ENCODE results near the gene EOMES. TPM values are rescaled to one million over a fixed set of nuclear protein-coding genes. Genes with fewer than 3 reads are reported as not detected.

The EOMES gene
- total and polyA plus RNA-seq, 5 donors: 0.09 to 0.29 (median 0.17) TPM; not detected in 1

DNA sequence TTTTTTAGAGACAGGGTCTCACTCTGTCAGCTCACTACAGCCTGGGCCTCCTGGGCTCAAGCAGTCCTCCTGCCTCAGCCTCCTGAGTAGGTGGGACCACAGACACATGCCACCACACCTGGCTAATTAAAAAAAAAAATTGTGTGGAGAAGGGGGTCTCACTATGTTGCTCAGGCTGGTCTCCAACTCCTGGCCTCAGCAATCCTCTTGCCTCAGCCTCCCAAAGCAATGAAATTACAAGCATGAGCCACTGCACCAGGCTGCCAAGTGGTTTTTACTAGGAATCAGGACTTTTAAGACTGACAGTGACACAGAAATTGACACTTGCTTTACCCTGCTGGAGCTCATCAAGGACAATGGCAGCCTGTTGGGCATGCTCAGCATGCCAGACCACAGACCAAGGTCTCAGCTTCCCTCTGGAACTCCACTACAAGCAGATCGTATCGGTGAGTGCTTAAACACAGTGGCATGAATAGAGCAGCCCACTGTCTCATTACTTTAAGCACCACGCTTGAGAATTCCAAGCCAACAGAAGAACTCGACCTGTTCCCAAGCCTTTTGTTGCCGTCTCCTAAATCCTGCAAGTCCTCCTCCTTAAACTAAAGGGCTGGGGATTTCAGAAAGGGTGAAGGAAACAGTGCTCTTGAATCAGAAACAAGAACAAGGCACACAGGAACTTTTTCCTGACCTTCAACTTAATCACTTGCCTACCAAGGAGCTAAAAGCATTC lies 41.4 kb downstream of the EOMES start:
- intact Hi-C loops (cut with DNase I): loop anchor here in 3 of 4 donors (10.0 kb wide), 1 partner anchor 366 kb away; no protein-coding TSS in a partner anchor
- Histone ChIP-seq H3K4me1 (ENCODE audit: control insufficient read depth, insufficient read depth, low read length) (peaks cover 3% of the 10 kb centered on the region), H3K27ac (ENCODE audit: low read length) (peak overlapping the region; percentile 37), H3K27me3 (ENCODE audit: control insufficient read depth, insufficient read depth) (no peaks in the 10 kb centered on the region), H3K9me3 (ENCODE audit: control insufficient read depth, low read length) (no peaks in the 10 kb centered on the region), H3K4me3 (ENCODE audit: low read length) (no peak overlapping the region)
- ATAC-seq (peak in 1 of 2 donors; percentile 33), DNase-seq (no peak)
- 59% methylated on average over 5 of the region's 5 CpGs for WGBS

DNA sequence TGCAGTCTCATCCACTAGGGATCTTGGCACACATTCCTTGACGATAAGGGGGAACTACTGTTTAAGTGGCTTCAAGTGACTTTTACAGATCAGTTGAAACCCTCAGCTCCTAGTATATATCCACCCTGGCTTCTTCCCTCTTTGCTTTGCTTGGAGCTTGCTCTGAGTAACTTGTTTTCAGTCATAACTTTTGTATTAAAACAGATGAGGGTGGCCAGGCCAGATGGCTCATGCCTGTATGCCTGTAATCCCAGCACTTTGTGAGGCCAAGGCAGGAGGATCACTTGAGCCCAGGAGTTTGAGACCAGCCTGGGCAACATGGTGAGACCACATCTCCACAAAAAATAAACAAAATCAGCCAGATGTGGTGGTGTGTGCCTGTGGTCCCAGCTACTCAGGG lies 42.4 kb downstream of the EOMES start:
- DNase-seq: no peak
- no peaks in the 10 kb centered on the region for H3K9me3 ChIP-seq (ENCODE audit: control insufficient read depth, low read length)
- no peaks in the 10 kb centered on the region for H3K27me3 ChIP-seq (ENCODE audit: control insufficient read depth, insufficient read depth)
- no peak overlapping the region for H3K27ac ChIP-seq (ENCODE audit: low read length)
- WGBS: 57% methylated on average over 1 of the region's 1 CpG
- no peak overlapping the region for H3K4me3 ChIP-seq (ENCODE audit: low read length)
- peaks cover 3% of the 10 kb centered on the region for H3K4me1 ChIP-seq (ENCODE audit: control insufficient read depth, insufficient read depth, low read length)
- ATAC-seq: no peak
- intact Hi-C loops (cut with DNase I): loop anchor here in 3 of 4 donors (10.0 kb wide), 1 partner anchor 365 kb away; no protein-coding TSS in a partner anchor

GRCh38 chr3:27678234-27678633 lies 43.9 kb downstream of the EOMES start:
- no peaks in the 10 kb centered on the region for H3K9me3 ChIP-seq (ENCODE audit: control insufficient read depth, low read length)
- H3K27me3 ChIP-seq (ENCODE audit: control insufficient read depth, insufficient read depth): no peaks in the 10 kb centered on the region
- H3K4me3 ChIP-seq (ENCODE audit: low read length): no peak overlapping the region
- peaks cover 3% of the 10 kb centered on the region for H3K4me1 ChIP-seq (ENCODE audit: control insufficient read depth, insufficient read depth, low read length)
- no peak overlapping the region for H3K27ac ChIP-seq (ENCODE audit: low read length)
- ATAC-seq (no peak), DNase-seq (no peak)
- intact Hi-C loops (cut with DNase I): no loop called here

GRCh38 chr3:27677565-27677964 lies 44.6 kb downstream of the EOMES start:
- 68% methylated on average over 3 of the region's 3 CpGs for WGBS
- intact Hi-C loops (cut with DNase I): no loop called here
- Histone ChIP-seq H3K4me1 (ENCODE audit: control insufficient read depth, insufficient read depth, low read length) (peaks cover 3% of the 10 kb centered on the region), H3K27me3 (ENCODE audit: control insufficient read depth, insufficient read depth) (no peaks in the 10 kb centered on the region), H3K27ac (ENCODE audit: low read length) (peak overlapping the region; percentile 53), H3K9me3 (ENCODE audit: control insufficient read depth, low read length) (no peaks in the 10 kb centered on the region), H3K4me3 (ENCODE audit: low read length) (no peak overlapping the region)
- DNase-seq (no peak), ATAC-seq (peak; percentile 78 to 88)

DNA sequence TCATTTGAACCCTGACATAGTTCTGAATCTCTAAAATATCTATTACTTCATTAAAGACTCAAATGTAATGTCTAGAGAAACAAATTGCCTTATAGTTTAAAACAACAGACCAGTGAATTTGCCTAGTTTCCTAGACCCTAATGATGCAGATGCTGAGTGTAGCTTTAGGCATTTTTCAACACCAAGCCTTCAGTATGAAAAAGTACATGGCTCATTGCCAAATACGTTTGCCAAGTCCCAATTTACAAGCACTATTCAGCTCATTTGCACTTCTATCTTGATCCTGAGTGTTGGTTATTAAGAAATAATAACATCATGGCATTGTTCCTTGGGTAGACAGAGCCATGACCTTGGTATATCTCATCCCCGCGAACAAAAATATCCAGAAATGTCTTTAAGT lies 46.8 kb downstream of the EOMES start:
- DNase-seq (no peak), ATAC-seq (peak in 1 of 2 donors; percentile 42)
- H3K9me3 ChIP-seq (ENCODE audit: control insufficient read depth, low read length): no peaks in the 10 kb centered on the region
- H3K4me3 ChIP-seq (ENCODE audit: low read length): no peak overlapping the region
- no peak overlapping the region for H3K27ac ChIP-seq (ENCODE audit: low read length)
- 35% methylated on average over 3 of the region's 3 CpGs for WGBS
- no peaks in the 10 kb centered on the region for H3K27me3 ChIP-seq (ENCODE audit: control insufficient read depth, insufficient read depth)
- intact Hi-C loops (cut with DNase I): no loop called here
- H3K4me1 ChIP-seq (ENCODE audit: control insufficient read depth, insufficient read depth, low read length): no peaks in the 10 kb centered on the region

DNA sequence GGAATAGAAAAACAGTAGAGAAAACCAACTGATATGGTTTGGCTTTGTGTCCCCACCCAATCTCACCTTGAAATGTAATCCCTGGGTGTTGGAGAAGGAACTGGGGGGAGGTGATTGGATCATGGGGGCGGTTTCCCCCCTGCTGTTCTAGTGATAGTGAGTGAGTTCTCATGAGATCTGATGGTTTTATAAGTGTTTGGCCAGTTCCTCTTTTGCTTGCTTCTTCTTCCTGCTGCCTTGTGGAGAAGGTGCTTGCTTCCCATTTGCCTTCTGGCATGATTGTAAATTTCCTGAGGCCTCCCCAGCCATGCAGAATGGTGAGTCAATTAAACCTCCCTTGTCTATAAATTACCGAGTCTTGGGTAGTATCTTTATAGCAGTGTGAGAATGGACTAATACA lies 48.4 kb downstream of the EOMES start:
- no peaks in the 10 kb centered on the region for H3K4me1 ChIP-seq (ENCODE audit: control insufficient read depth, insufficient read depth, low read length)
- no peak overlapping the region for H3K4me3 ChIP-seq (ENCODE audit: low read length)
- no peak for DNase-seq
- H3K9me3 ChIP-seq (ENCODE audit: control insufficient read depth, low read length): no peaks in the 10 kb centered on the region
- intact Hi-C loops (cut with DNase I): no loop called here
- H3K27ac ChIP-seq (ENCODE audit: low read length): no peak overlapping the region
- H3K27me3 ChIP-seq (ENCODE audit: control insufficient read depth, insufficient read depth): no peaks in the 10 kb centered on the region
- no peak for ATAC-seq
- 74% methylated on average over 2 of the region's 2 CpGs for WGBS

- WGBS: 90% methylated on average over 6 of the region's 6 CpGs
- ATAC-seq: no peak
- intact Hi-C loops (cut with DNase I): no loop called here
These were observed 51.0 kb downstream of the EOMES start for GRCh38 chr3:27671101-27671500.

DNA sequence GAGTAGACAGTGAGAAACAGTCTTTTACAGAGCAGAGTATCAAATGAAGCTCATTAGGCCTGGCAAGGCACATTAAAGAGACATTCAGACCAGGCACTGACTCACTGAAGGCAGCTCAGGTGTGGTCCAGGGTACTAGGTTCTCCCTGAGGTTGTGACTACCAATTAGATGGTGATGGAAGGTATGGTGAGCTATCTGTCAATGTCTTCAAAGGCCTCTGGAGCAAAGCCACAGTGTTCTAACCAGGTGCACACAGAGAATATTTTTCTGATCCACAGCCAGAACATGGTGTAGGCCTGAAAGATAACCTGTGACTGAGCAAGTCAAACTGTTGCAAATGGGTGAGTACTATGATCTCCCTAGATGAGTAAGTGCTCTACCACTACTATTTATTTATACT lies 51.5 kb downstream of the EOMES start:
- H3K4me1 ChIP-seq (ENCODE audit: control insufficient read depth, insufficient read depth, low read length): no peaks in the 10 kb centered on the region
- DNase-seq: no peak
- intact Hi-C loops (cut with DNase I): no loop called here
- H3K27me3 ChIP-seq (ENCODE audit: control insufficient read depth, insufficient read depth): no peaks in the 10 kb centered on the region
- H3K4me3 ChIP-seq (ENCODE audit: low read length): no peak overlapping the region
- H3K9me3 ChIP-seq (ENCODE audit: control insufficient read depth, low read length): no peaks in the 10 kb centered on the region
- ATAC-seq: no peak
- H3K27ac ChIP-seq (ENCODE audit: low read length): no peak overlapping the region

More at GRCh38 chr3:27671101-27671500, 51.0 kb downstream of the EOMES start:
- Histone ChIP-seq H3K27me3 (ENCODE audit: control insufficient read depth, insufficient read depth) (no peaks in the 10 kb centered on the region), H3K9me3 (ENCODE audit: control insufficient read depth, low read length) (no peaks in the 10 kb centered on the region), H3K4me3 (ENCODE audit: low read length) (no peak overlapping the region), H3K27ac (ENCODE audit: low read length) (no peak overlapping the region), H3K4me1 (ENCODE audit: control insufficient read depth, insufficient read depth, low read length) (no peaks in the 10 kb centered on the region)
- no peak for DNase-seq

DNA sequence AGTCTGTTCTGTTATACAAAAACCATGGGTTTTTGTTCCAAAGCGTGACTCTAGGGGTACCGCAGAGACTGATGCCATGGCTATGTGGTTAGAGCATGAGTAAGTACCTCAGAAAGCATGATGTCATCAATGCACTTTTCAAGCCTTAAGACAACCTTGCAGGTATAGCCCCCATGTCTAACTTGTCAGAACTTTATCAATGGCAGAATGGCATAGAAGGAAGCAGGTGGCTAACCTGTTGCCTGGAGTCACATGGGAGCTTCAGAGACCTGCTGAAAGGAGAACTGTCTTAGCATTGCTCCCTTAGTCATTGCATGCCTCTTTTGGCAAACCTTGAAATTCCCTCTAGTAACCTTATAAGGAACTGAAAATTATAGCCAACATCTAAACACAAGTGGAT lies 52.5 kb downstream of the EOMES start:
- 91% methylated on average over 2 of the region's 2 CpGs for WGBS
- no peak overlapping the region for H3K27ac ChIP-seq (ENCODE audit: low read length)
- intact Hi-C loops (cut with DNase I): no loop called here
- H3K4me3 ChIP-seq (ENCODE audit: low read length): no peak overlapping the region
- DNase-seq (no peak), ATAC-seq (no peak)
- no peaks in the 10 kb centered on the region for H3K9me3 ChIP-seq (ENCODE audit: control insufficient read depth, low read length)
- no peaks in the 10 kb centered on the region for H3K27me3 ChIP-seq (ENCODE audit: control insufficient read depth, insufficient read depth)
- H3K4me1 ChIP-seq (ENCODE audit: control insufficient read depth, insufficient read depth, low read length): no peaks in the 10 kb centered on the region

DNA sequence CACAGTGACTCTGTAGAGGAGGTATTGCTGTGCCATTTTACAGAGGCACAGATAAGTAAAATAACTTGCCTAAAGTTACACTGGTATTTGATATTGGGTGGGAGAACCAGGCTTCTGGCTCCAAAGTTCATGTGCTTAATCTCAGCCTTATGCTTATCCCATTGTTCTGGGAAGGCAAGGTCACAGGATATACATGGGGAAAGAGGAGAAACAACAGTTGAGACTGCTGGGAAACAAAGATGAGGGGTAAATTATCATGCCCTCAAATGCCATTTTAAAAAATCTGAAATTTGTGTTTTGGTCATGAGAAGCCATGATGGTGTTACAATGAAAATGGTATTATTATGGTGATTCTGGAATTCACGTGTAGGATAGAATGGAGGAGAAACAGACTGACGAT lies 54.4 kb downstream of the EOMES start:
- no peak for DNase-seq
- WGBS: 50% methylated on average over 2 of the region's 2 CpGs
- H3K27me3 ChIP-seq (ENCODE audit: control insufficient read depth, insufficient read depth): no peaks in the 10 kb centered on the region
- no peak overlapping the region for H3K27ac ChIP-seq (ENCODE audit: low read length)
- no peaks in the 10 kb centered on the region for H3K9me3 ChIP-seq (ENCODE audit: control insufficient read depth, low read length)
- H3K4me1 ChIP-seq (ENCODE audit: control insufficient read depth, insufficient read depth, low read length): no peaks in the 10 kb centered on the region
- no peak overlapping the region for H3K4me3 ChIP-seq (ENCODE audit: low read length)
- no peak for ATAC-seq
- intact Hi-C loops (cut with DNase I): no loop called here

- intact Hi-C loops (cut with DNase I): no loop called here
- ATAC-seq: peak; percentile 65 to 73
- H3K4me3 ChIP-seq (ENCODE audit: low read length): no peak overlapping the region
- H3K9me3 ChIP-seq (ENCODE audit: control insufficient read depth, low read length): no peaks in the 10 kb centered on the region
- no peaks in the 10 kb centered on the region for H3K27me3 ChIP-seq (ENCODE audit: control insufficient read depth, insufficient read depth)
- peak; percentile 79 to 90 (median 89) for DNase-seq
- H3K4me1 ChIP-seq (ENCODE audit: control insufficient read depth, insufficient read depth, low read length): no peaks in the 10 kb centered on the region
- no peak overlapping the region for H3K27ac ChIP-seq (ENCODE audit: low read length)
- 13% methylated on average over 3 of the region's 3 CpGs for WGBS
These were observed 55.4 kb downstream of the EOMES start for GRCh38 chr3:27666708-27667107.

- H3K4me1 ChIP-seq (ENCODE audit: control insufficient read depth, insufficient read depth, low read length): no peaks in the 10 kb centered on the region
- DNase-seq (no peak), ATAC-seq (no peak)
- H3K4me3 ChIP-seq (ENCODE audit: low read length): no peak overlapping the region
- WGBS: 34% methylated on average over 1 of the region's 1 CpG
- H3K27me3 ChIP-seq (ENCODE audit: control insufficient read depth, insufficient read depth): no peaks in the 10 kb centered on the region
- H3K9me3 ChIP-seq (ENCODE audit: control insufficient read depth, low read length): no peaks in the 10 kb centered on the region
- intact Hi-C loops (cut with DNase I): no loop called here
- no peak overlapping the region for H3K27ac ChIP-seq (ENCODE audit: low read length)
These were observed 55.9 kb downstream of the EOMES start for GRCh38 chr3:27666272-27666671.

Data from right cardiac atrium (tissue), 5 donors.